Vagina (tissue), 2 donors: Measurements from ENCODE around the gene DNAJB8.

ENCODE experiments used
- POLR2A ChIP-seq, 2 donors: fragments of 450-650 bp; IDR thresholded peaks; one replicate each; pipeline ENCODE4 v1.6.1; 2017; ENCODE audit warnings: antibody characterized with exemption in 2 of 2, mild to moderate bottlenecking in 2 of 2, moderate library complexity in 2 of 2
- POLR2AphosphoS5 ChIP-seq, 2 donors: sonication (generic); formaldehyde crosslinking; IDR thresholded peaks; one replicate each; pipeline ENCODE4 v1.9.0; 2017; ENCODE audit warnings: antibody characterized with exemption in 2 of 2, mild to moderate bottlenecking in 2 of 2, low read depth in 1 of 2; ENCODE audit not compliant: insufficient read depth in 1 of 2

DNA sequence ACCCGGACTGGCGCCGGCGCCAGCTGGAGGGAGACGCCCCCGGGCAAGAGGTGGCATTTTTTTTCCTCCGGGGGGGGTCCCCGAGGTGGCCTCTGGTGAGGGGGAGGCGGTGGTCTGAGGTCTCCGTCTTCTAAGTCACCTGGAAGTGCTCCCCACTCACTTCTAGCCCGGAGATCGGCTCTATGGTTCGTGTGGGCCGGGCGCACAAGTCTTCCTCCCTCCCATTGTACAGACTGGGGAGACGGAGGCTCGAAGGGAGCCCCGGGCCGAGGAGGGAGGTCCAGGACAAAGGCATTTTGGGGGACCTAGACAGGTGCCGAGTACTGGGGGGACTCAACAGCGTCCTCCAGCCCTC, 21.9 kb upstream of the DNAJB8 start:
- no peak for TF ChIP-seq POLR2AphosphoS5 (IDR thresholded peaks at IDR 0.05; ENCODE audit: insufficient read depth in 1 of 2, low read depth in 1 of 2)
- TF ChIP-seq POLR2A (IDR thresholded peaks at IDR 0.05) = no peak
